Mesothelial cell of epicardium (in vitro differentiated cells): ENCODE measurements around the gene SLIT3. TPM values are rescaled to one million over a fixed set of nuclear protein-coding genes. Genes with fewer than 3 reads are reported as not detected.
"Not testable (repeated sequence)": the region's sequence is repeated elsewhere in the genome, so short reads cannot be mapped to it uniquely, and the experiment has no call there.

Experiments used
- DNase-seq, 2 experiments: peaks; one replicate each; pipeline ENCODE4 v3.0.0; 2021; ENCODE audit warnings: low spot score in 2 of 2; ENCODE audit not compliant: unreplicated experiment in 2 of 2
- H3K27ac Mint-ChIP-seq: 2 replicates; pipeline ENCODE4 v1.8.0; 2021; ENCODE audit warnings: mixed read lengths
- H3K27me3 Mint-ChIP-seq: 2 replicates; pipeline ENCODE4 v1.8.0; 2021; ENCODE audit warnings: low read depth, mixed read lengths
- H3K36me3 Mint-ChIP-seq: 2 replicates; pipeline ENCODE4 v1.8.0; 2021; ENCODE audit warnings: mixed read lengths
- H3K4me1 Mint-ChIP-seq: 2 replicates; pipeline ENCODE4 v1.8.0; 2021; ENCODE audit warnings: mixed read lengths
- H3K4me3 Mint-ChIP-seq: 2 replicates; pipeline ENCODE4 v1.8.0; 2021; ENCODE audit warnings: mild to moderate bottlenecking, moderate library complexity, mixed read lengths
- H3K9me3 Mint-ChIP-seq: 2 replicates; pipeline ENCODE4 v1.8.0; 2021; ENCODE audit warnings: mixed read lengths
- total RNA-seq: library from RNA; stranded (reverse); gene quantifications from 3 replicates; pipeline ENCODE4 v1.2.1, GENCODE V29; 2021
- TF ChIP-seq, protein P1 (sequence below): fragments of 200-600 bp; sonication (generic); IDR thresholded peaks from one replicate; pipeline ENCODE4 v1.5.0; 2021; ENCODE audit warnings: antibody characterized with exemption; ENCODE audit not compliant: unreplicated experiment

Gene SLIT3
- total RNA-seq, 1 donor from 2014 or later, result 65.1 TPM

DNA sequence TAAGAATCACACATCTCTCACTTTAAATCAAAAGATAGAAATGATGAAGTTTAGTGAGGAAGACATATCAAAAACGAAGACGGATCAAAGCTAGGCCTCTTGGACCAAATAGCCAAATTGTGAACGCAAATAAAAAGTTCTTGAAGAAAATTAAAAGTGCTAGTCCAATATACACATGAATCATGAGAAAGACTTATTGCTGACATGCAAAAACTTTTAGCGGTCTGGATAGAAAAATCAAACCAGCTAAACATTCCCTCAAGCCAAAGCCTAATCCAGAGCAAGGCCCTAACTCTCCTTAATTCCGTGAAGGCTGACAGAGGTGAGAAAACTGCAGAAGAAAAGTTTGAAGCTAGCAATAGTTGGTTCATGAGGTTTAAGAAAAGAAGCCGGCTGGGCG is 557.3 kb downstream of the SLIT3 start:
- H3K4me1 Mint-ChIP-seq, result no peaks in the 10 kb centered on the region
- TF ChIP-seq, protein P1, sequence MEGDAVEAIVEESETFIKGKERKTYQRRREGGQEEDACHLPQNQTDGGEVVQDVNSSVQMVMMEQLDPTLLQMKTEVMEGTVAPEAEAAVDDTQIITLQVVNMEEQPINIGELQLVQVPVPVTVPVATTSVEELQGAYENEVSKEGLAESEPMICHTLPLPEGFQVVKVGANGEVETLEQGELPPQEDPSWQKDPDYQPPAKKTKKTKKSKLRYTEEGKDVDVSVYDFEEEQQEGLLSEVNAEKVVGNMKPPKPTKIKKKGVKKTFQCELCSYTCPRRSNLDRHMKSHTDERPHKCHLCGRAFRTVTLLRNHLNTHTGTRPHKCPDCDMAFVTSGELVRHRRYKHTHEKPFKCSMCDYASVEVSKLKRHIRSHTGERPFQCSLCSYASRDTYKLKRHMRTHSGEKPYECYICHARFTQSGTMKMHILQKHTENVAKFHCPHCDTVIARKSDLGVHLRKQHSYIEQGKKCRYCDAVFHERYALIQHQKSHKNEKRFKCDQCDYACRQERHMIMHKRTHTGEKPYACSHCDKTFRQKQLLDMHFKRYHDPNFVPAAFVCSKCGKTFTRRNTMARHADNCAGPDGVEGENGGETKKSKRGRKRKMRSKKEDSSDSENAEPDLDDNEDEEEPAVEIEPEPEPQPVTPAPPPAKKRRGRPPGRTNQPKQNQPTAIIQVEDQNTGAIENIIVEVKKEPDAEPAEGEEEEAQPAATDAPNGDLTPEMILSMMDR, result no peak
- DNase-seq, result no peak

DNA sequence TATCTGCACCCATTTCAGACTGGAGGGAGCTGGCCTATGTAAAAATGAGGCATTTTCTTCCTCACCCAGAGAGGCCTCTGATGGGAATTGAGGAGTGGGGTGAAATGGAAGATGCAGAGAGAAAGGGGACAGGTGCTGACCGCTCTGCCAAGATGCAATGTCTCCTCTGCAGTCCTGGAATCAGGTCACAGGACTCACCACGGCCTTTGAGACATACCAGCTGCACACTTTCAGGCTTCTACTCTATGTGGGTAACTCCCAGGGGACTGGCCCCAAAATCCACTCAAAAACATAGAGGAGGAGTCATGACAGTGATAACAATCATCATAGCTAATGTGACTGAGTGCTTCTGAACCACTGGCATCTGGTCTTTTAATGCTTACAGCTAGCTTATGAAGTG is 558.6 kb downstream of the SLIT3 start:
- peaks cover 15% of the 10 kb centered on the region for H3K9me3 Mint-ChIP-seq
- H3K4me1 Mint-ChIP-seq, H3K4me3 Mint-ChIP-seq, H3K27ac Mint-ChIP-seq, H3K27me3 Mint-ChIP-seq: not testable (repeated sequence)
- DNase-seq, result peak in 1 of 2 experiments; percentile 10
- H3K36me3 Mint-ChIP-seq, result peaks cover 30% of the 10 kb centered on the region

More for the DNA sequence above, 557.3 kb downstream of the SLIT3 start:
- Mint-ChIP-seq H3K4me3 (no peak overlapping the region), H3K27ac (no peak overlapping the region), H3K9me3 (peaks cover 15% of the 10 kb centered on the region), H3K27me3 (peaks cover 13% of the 10 kb centered on the region), H3K36me3 (peaks cover 38% of the 10 kb centered on the region)

DNA sequence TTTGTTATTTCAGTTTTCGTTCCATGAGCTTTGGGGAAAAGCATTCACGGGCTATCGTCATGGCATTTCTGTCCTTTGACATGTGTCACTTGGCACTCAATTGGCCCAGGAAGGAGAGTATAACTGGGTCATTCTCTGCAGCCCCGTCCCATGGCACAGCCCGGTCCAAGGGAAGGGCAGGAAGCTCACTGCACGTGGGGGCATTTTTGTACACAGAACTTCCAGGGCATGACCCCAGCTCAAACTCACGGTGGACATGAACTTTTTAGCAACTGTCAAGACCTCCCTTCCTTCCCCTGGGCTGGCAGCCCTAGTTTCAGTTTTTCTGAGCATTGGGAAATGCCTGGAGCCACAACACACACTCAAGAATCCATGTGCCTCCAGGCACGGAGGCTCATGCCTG is 560.1 kb downstream of the SLIT3 start:
- H3K27ac Mint-ChIP-seq, result no peak overlapping the region
- TF ChIP-seq, protein P1, result no peak
- H3K27me3 Mint-ChIP-seq, result no peaks in the 10 kb centered on the region
- H3K9me3 Mint-ChIP-seq, result peaks cover 15% of the 10 kb centered on the region
- peaks cover 23% of the 10 kb centered on the region for H3K36me3 Mint-ChIP-seq
- DNase-seq, result peak in 1 of 2 experiments; percentile 22
- H3K4me3 Mint-ChIP-seq, result no peak overlapping the region
- H3K4me1 Mint-ChIP-seq, result no peaks in the 10 kb centered on the region

DNA sequence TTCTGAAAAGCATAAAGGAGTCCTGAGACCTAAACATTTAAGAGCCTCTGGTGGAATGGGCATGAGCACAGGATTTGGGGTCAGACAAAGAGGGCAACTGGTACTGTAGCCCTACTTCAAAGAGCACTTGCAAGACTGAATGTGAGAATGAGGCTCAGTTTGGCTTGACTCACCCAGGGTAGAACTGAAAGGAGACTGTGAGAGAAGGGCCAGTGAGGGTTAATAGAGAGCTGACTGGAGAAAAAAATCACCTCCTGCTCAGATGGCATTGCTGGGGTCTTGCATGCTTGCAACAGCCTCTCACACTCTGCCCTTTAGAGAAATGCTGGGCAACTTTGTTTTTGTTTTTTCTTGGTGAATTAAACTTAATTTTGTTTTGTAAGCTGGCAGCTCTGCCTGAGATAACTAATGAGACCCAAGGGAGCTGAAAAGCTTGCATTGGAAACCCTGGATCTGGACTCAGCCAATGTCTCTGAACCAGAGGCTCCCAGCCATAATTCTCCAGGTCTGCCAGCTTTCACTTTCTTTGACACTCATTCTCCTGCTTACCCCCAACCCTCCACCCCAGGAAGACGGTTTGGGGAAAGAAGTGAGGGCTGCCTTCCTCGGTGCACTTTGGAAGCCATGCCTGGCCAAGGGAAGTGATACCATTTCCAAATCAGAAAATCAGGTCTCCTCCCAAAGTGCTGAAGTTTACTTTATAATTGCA is 560.7 kb downstream of the SLIT3 start:
- no peaks in the 10 kb centered on the region for H3K4me1 Mint-ChIP-seq

DNA sequence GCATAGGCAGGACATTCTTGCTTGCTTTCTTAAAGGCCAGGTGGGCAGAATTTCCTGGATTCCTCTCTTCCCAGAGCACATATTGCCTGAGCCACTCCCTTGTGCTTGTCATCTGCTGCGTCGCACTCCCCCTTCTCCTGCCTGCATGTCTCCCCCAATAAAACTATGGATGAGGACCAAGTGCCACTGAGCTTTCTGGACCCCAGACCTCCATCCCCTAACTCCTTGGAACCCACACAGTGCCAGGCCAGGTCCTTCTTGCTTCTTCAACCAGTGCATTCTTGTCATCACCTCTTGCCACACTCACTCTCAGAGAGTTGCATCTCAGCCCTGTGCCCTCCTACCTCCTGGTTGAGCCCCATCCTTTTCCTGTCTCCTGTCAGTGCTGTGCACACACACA is 563.9 kb downstream of the SLIT3 start:
- H3K4me1 Mint-ChIP-seq, result no peaks in the 10 kb centered on the region
- no peaks in the 10 kb centered on the region for H3K27me3 Mint-ChIP-seq
- H3K4me3 Mint-ChIP-seq, result no peak overlapping the region
- no peak overlapping the region for H3K27ac Mint-ChIP-seq
- H3K9me3 Mint-ChIP-seq, result peaks cover 7% of the 10 kb centered on the region
- H3K36me3 Mint-ChIP-seq, result no peaks in the 10 kb centered on the region
- DNase-seq, result peak in 1 of 2 experiments; percentile 17
- TF ChIP-seq, protein P1, result no peak

More for the DNA sequence above, 560.7 kb downstream of the SLIT3 start:
- Mint-ChIP-seq H3K4me3 (no peak overlapping the region), H3K9me3 (peaks cover 15% of the 10 kb centered on the region), H3K27ac (no peak overlapping the region), H3K36me3 (peaks cover 18% of the 10 kb centered on the region), H3K27me3 (no peaks in the 10 kb centered on the region)
- peak in 1 of 2 experiments; percentile 5 for DNase-seq
- TF ChIP-seq, protein P1, result no peak

DNA sequence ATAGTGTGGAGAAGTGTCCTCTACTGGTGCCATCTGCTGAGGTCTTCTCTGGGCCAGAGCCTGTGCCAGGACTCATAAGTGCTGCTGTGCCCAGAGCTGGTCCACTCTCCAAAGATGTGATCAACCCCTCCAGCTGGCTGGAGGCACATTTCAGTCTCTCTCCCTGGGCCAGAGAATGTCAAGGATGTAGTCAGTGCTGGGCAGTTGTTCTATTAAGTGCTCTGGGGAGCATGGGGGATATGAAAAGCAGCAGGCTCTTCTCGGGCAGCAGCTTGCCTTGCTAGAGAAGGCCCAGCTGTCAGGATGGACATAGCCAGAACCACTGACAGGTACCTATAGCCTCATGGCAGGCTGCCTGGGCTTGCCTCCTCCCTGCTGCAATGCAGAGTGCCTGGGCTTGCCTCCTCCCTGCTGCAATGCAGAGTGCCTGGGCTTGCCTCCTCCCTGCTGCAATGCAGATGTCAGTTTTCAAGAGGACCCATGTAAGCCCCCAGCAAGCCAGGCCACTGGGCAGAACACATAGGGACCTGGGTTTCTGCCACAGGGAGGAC is 564.6 kb downstream of the SLIT3 start:
- no peaks in the 10 kb centered on the region for H3K4me1 Mint-ChIP-seq
- H3K4me3 Mint-ChIP-seq, result no peak overlapping the region
- no peaks in the 10 kb centered on the region for H3K36me3 Mint-ChIP-seq
- TF ChIP-seq, protein P1, result no peak
- peaks cover 11% of the 10 kb centered on the region for H3K9me3 Mint-ChIP-seq
- no peak overlapping the region for H3K27ac Mint-ChIP-seq
- H3K27me3 Mint-ChIP-seq, result peaks cover under 1% of the 10 kb centered on the region
- DNase-seq, result peak in 1 of 2 experiments; percentile 32
